ENCODE measurements around the gene HIKESHI. TPM values are rescaled to one million over a fixed set of nuclear protein-coding genes. Genes with fewer than 3 reads are reported as not detected.

The HIKESHI gene
- polyA plus RNA-seq, 1 of the 3 experiments (the other 2 are of a cell fraction): 62.3 TPM

- no peak overlapping the region for H3K27ac ChIP-seq (ENCODE audit: low read depth in 2 of 2, low read length in 1 of 2)
- H3K4me1 ChIP-seq (ENCODE audit: control insufficient read depth in 1 of 2, insufficient read depth in 2 of 2, low read depth in 1 of 2, low read length in 1 of 2): no peaks in the 10 kb centered on the region
- no peaks in the 10 kb centered on the region for H3K79me2 ChIP-seq (ENCODE audit: insufficient read depth)
- no peak overlapping the region for H3K4me3 ChIP-seq (ENCODE audit: low read depth in 2 of 2, low read length in 1 of 2)
- H3K36me3 ChIP-seq (replicated peaks in 1 of 2; ENCODE audit: control insufficient read depth in 1 of 2, insufficient read depth in 2 of 2, low read length in 1 of 2): no peaks in the 10 kb centered on the region
- H3K27me3 ChIP-seq (ENCODE audit: insufficient read depth): no peaks in the 10 kb centered on the region
- H3K9ac ChIP-seq: no peak overlapping the region
- no peaks in the 10 kb centered on the region for H4K20me1 ChIP-seq (ENCODE audit: insufficient read depth)
- H3K4me2 ChIP-seq: no peak overlapping the region
- H3K9me2 ChIP-seq: no peaks in the 10 kb centered on the region
- no peak for DNase-seq
- no peak overlapping the region for H2AFZ ChIP-seq (ENCODE audit: low read depth)
- POLR2A ChIA-PET: no interaction called here
- TF ChIP-seq GATA2 (CRISPR knock-in tag; IDR thresholded peaks at IDR 0.05): no peak
- TF ChIP-seq NFIC (IDR thresholded peaks at IDR 0.05; ENCODE audit: borderline replicate concordance): no peak
- no peak for TF ChIP-seq JUND (IDR thresholded peaks at IDR 0.05)
- TF ChIP-seq EP300 (IDR thresholded peaks at IDR 0.05; ENCODE audit: borderline replicate concordance in 1 of 2, low read depth in 1 of 2, low read length in 1 of 2): no peak
- TF ChIP-seq REST (IDR thresholded peaks at IDR 0.05; ENCODE audit: low read depth, low read length): no peak
- TF ChIP-seq NRF1 (IDR thresholded peaks at IDR 0.05; ENCODE audit: low read depth, low read length): no peak
- no peak for TF ChIP-seq USF2 (IDR thresholded peaks at IDR 0.05; ENCODE audit: borderline replicate concordance, low read depth, low read length)
- no peak for TF ChIP-seq TAF1 (IDR thresholded peaks at IDR 0.05; ENCODE audit: borderline replicate concordance, low read depth, low read length)
- no peak for TF ChIP-seq RAD21 (IDR thresholded peaks at IDR 0.05; ENCODE audit: low read length)
- no peak for TF ChIP-seq FOXJ3 (CRISPR knock-in tag; IDR thresholded peaks at IDR 0.05)
- no peak for TF ChIP-seq CHD2 (IDR thresholded peaks at IDR 0.05; ENCODE audit: low read length, partially characterized antibody)
- H3F3A ChIP-seq (replicated peaks; ENCODE audit: insufficient read depth): no peaks in the 10 kb centered on the region
- WGBS (ENCODE audit: low lambda C conversion rate): 78% methylated on average over 4 of the region's 4 CpGs
- CTCF ChIA-PET: no interaction called here
- no peaks in the 10 kb centered on the region for H3K9me3 ChIP-seq
Observed at GRCh38 chr11:86370171-86370570, 68.1 kb downstream of the HIKESHI start.

GRCh38 chr11:86370922-86371594 is 69.0 kb downstream of the HIKESHI start:
- POLR2A ChIA-PET: no interaction called here
- H3F3A ChIP-seq (replicated peaks; ENCODE audit: insufficient read depth): no peaks in the 10 kb centered on the region
- H3K9ac ChIP-seq: no peak overlapping the region
- no peak overlapping the region for H2AFZ ChIP-seq (ENCODE audit: low read depth)
- 72% methylated on average over 6 of the region's 6 CpGs for WGBS (ENCODE audit: low lambda C conversion rate)
- no peak for DNase-seq
- no peaks in the 10 kb centered on the region for H3K4me1 ChIP-seq (ENCODE audit: control insufficient read depth in 1 of 2, insufficient read depth in 2 of 2, low read depth in 1 of 2, low read length in 1 of 2)
- H3K9me3 ChIP-seq: no peaks in the 10 kb centered on the region
- no peaks in the 10 kb centered on the region for H3K27me3 ChIP-seq (ENCODE audit: insufficient read depth)
- no peaks in the 10 kb centered on the region for H3K9me2 ChIP-seq
- no peak overlapping the region for H3K4me3 ChIP-seq (ENCODE audit: low read depth in 2 of 2, low read length in 1 of 2)
- no peaks in the 10 kb centered on the region for H3K36me3 ChIP-seq (replicated peaks in 1 of 2; ENCODE audit: control insufficient read depth in 1 of 2, insufficient read depth in 2 of 2, low read length in 1 of 2)
- no peaks in the 10 kb centered on the region for H3K79me2 ChIP-seq (ENCODE audit: insufficient read depth)
- TF ChIP-seq PBX3 (IDR thresholded peaks at IDR 0.05) (no peak), TEAD4 (IDR thresholded peaks at IDR 0.05; ENCODE audit: borderline replicate concordance, insufficient read depth) (no peak)
- CTCF ChIA-PET: interaction anchor here (0.9 kb wide), 1 partner anchor 279 kb away, joined by 3 read pairs; no protein-coding TSS in a partner anchor
- no peaks in the 10 kb centered on the region for H4K20me1 ChIP-seq (ENCODE audit: insufficient read depth)
- no peak overlapping the region for H3K4me2 ChIP-seq
- no peak overlapping the region for H3K27ac ChIP-seq (ENCODE audit: low read depth in 2 of 2, low read length in 1 of 2)

All from SK-N-SH (cell line).